Stimulated activated CD4-positive, alpha-beta T cell treated with anti-CD3 and anti-CD28 coated beads, Interleukin-4, amount 100 ng/mL, for 24 hours (primary cell): ENCODE measurements around the gene LPP.
"Not testable (repeated sequence)": the region's sequence is repeated elsewhere in the genome, so short reads cannot be mapped to it uniquely, and the experiment has no call there.

Experiments used
- DNase-seq: peaks from one replicate; pipeline ENCODE4 v3.0.0-alpha.2; 2020

The LPP gene

DNA sequence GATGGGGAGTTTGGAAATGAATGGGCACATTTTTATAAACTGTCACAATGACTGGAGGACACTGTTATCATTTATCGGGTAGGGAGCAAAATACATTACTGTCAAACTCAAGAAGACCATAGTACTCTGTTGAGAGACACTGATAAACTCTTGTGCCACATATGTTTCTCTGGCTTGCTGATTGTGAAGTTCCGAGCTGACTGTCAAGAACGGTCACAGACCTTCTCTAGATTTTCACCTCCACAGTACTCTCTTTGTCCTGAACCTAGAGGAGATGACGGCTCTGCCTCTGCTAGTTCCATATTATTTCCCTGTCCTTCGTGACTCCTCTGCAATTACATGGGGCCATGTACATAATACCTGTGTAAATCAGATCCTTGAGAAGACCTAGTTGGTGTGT lies 451.9 kb downstream of the LPP start:
- no peak for DNase-seq

DNA sequence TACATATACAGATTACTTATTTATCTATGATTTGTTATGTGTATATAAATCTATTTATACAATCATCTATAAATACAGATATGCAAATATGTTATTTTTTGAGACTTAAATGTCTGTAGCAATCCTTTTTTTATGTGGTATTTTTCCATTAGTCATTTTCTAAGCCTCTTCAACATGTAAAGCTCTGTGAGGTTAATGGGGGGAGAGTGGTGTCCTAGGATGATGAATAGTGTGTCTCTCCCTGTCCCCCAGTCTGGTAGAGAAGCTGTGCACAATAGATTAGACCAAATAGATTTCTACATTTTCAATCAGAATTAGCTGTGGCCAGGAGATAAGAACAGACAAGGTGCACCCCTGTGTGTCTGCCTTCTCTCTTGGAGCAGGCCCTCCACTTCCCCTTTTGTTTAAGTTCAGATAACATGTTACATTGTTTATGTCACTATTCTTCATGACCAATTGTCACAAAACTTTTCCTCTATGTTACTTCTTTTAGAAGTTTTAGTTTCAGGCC lies 453.9 kb downstream of the LPP start:
- no peak for DNase-seq

DNA sequence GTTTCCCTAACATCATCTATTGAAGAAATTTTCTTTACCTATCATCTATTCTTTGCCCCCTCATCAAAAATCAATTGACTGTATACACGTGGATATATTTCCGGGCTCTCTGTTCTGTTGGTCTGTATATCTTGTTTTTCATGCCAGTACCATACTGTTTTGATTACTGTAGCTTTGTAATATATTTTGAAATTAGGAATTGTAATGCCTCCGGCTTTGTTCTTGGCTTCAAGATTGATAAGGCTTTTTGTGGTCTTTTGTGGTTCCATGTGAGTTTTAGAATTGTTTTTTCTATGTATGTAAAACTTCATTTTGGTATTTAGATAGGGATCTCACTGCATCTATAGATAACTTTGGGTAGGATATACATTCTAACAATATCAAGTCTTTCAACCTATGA lies 454.4 kb downstream of the LPP start:
- no peak for DNase-seq

DNA sequence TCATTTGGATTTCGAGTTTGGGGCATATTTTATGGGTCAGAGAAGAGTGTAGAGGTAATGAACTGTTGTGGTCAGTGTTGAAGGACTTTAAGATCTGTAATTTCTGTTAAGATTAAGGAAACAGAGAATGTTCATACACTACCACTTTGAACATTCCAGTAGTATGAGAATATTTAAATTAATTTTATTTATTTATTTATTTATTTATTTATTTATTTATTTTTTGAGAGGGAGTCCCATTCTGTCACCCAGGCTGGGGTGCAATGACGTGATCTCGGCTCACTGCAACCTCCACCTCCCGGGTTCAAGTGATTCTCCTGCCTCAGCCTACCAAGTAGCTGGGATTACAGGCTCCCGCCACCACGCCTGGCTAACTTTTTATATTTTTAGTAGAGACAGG lies 459.8 kb downstream of the LPP start:
- not testable (repeated sequence) for DNase-seq

DNA sequence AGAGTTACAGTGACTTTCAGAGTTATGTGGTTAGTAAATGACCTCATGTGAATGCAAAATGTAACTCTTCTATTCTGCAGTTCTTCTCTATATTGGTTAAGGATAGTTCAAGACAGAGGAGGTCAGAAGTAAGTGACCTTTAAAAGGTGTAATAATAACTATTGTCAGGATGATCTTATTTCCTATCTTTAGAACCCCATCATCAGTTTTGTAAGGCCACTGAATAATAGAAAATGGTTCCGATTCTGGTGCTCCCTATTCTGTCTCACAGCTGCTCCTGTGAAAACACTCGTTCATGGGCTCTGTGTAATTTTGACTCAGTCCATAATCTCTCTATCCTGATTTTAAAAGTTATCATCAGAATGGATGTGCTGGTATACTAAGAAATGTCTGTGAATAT lies 463.3 kb downstream of the LPP start:
- DNase-seq: no peak

DNA sequence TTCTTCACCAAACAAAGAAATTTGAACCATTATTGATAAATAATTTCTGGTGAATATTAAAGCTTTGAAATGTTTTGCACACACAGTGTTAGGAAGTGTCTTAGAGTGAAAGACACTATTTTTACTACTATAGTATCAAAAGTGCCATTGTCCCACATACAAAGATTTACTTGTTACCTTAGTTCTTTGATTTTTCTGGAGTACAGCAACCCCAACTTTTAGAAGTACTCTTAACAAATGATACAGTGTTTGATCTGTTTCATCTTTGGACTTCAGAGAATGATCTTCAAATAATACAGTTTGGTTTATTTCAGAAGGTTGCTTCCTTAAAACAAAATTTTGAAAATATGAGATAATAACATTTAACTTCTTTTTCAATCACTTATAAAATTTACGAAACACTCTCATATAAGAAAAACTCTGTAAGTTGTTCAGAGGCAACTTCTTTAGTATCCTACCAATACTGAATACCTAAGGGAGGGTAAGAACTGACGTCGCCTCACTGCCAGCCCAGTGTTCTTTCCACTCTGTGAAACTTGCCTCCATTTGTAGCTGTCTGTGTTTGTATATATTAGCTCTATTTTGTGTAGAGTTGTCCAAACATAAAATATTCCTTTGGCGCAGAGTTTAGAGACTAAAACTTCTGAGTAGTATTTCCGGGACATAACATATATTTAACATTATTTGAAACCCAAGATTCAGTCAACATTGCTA lies 464.2 kb downstream of the LPP start:
- DNase-seq: no peak

DNA sequence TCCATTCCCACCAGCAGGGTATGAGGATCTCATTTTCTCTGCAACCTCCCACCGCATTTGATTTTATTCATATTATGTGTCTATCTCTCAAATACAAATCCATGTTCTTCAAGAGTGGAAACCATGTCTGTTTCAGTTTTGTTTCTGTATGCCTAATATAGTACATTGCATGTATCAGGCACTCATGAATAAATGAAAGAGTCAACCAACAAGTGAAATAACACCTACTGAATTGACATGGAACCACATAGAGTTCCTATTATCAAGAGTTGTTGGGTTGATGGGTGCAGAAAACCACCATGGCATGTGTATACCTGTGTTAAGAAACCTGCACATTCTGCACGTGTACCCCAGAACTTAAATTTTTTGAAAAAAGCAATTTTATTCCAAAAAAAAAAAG lies 466.8 kb downstream of the LPP start:
- no peak for DNase-seq

DNA sequence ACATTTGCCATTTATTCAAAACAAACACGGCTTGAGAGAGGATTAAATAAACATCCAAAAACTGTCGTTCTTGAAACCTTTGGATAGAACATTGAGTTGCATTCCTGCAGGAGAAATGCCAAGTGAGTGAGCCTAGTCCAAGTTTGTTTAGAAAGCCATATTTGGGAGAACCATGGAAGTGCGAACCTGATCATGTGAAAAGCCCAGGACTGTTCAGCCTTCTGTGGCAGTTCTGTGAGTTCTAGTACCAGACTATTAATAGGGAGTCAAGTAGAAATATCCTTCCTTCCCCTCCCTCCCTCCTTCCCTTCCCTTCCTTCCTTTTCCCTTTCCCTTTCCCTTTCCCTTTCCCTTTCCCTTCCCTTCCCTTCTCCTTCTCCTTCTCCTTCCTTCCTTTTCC lies 470.4 kb downstream of the LPP start:
- no peak for DNase-seq

DNA sequence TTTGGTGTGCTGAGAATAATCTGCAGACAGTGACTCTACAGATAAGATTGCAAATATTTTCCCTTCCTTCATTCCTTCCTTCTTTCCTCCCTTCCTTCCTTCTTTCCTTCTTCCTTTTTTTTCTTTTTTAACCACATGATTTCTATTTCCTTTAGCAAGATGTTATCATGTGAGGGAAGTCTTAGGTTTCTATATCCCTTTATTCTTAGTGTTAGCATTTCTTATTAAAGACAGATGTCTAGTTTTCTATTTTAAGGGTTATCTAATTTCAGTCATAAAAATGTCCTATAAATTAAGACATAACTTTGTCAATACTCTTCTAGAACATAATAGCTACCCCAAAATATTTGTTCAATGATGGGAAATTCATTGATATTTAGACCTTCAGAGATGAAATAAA lies 470.9 kb downstream of the LPP start:
- DNase-seq: no peak

DNA sequence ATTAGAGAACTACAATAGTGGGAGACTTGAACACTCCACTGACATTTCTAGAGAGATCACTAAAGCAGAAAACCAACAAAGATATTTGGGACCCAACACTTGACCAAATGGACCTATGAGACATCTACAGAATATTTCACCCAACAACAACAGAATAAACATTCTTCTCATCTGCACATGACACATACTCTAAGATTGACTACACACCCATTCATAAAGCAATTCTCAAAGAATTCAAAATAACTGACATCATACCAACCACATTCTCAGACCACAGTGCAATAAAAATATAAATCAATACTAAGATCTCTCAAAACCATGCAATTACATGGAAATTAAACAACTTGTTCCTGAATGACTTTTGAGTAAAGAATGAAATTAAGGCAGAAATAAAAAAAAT lies 473.7 kb downstream of the LPP start:
- DNase-seq: no peak

DNA sequence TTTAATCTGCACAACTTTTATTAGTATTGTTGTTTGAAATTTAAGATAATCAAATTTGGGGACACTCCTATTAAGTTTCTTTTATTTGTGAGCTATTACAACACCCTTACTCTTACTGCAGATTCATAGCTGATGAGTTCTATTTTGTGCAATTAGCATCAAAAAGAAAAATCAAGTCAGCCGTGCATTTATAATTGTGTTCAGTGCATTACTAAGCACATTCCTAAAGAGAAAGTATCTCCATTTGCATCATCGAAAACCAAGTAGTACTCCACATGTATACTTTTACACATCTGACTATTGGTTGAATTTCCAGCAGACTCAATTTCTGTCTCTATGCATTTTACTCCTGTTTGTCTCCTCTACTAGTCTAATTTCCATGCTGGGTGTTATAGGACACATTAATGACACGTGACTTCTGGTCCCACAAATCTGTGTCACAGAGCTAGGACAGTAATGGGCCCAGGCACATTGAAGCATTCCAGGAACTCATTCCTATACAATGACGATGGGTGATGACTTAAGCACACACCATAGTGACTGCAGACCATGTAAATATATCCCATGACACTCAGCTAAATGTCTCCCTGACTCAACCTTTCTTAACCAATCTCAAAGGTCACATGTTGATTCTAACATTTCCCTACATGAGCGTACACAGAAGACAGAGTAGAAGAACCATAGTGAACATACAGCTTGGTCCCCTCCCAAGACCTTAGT lies 477.5 kb downstream of the LPP start:
- DNase-seq: no peak

DNA sequence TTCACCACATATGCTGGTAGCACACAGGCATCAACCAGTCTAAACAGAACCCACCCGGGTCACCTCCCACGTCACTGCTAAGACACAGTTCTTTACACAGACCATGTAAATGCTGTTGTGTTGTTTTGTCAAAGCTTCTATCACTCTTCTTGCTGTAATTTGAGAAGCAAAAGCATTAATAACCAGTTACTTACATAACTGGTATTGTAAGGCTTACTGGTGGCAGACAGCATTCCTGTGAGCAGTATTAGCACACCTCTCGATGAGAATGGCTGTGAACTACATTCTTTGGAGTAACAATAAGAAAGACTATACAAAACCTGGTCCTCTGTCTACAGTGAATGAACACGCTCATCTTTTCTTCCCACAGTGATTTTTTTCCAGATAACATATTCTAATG lies 479.2 kb downstream of the LPP start:
- DNase-seq: no peak

DNA sequence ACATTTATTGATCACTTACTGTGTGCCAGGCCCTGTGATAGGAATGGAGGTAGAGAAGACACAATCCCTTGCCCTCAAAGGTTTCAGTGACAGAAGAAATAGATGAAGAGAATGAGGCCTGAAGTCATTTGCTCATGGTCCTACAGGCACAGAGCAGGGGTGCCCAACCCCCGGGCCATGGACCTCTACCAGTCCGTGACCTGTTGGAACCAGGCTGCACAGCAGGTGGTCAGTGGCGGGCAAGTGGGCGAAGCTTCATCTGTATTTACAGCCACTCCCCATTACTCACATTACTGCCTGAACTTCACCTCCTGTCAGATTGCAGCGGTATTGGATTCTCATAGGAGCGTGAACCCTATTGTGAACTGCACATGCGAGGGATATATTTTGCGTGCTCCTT lies 480.3 kb downstream of the LPP start:
- no peak for DNase-seq

DNA sequence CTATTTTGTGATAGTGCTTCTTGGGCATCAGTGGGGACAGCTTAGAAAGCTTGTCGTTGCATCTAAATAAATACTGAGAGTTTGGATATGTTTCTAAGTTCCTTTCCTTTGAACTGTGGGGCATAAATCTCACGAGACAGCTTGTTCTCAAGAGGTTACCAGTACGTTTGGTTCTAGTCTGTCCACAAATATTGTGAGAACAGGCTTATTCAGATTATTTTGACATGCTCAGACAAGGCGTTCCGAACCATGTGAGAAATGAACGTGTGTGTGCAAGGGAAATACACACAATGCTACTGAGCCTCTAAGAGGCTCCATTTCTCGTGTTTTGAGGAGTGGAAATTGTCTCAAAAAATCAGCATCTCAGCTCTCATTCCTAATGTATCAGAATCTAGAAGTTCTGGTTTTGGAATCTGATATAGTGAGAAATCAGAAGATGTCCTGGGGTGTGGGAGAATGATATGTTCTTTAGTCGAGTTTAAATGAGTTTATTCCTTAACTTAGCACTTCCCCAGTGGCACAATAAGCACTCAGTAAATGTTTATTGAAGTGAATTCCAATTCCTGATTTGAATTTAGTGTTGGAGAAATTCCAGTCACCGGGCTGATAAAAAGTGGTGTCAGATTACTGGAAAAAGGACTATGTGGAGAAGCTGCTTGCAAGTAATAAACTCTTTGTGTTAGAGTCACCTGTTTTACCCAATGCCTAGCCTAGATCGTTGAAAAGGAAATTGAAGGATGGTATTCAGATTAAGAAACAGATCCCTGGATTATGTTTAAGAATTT lies 481.5 kb downstream of the LPP start:
- DNase-seq: no peak

DNA sequence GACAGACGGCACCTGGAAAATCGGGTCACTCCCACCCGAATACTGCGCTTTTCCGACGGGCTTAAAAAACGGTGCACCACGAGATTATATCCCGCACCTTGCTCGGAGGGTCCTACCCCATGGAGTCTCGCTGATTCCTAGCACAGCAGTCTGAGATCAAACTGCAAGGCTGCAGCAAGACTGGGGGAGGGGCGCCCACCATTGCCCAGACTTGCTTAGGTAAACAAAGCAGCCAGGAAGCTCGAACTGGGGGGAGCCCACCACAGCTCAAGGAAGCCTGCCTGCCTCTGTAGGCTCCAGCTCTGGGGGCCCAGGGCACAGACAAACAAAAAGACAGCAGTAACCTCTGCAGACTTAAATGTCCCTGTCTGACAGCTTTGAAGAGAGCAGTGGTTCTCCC lies 482.3 kb downstream of the LPP start:
- not testable (repeated sequence) for DNase-seq

DNA sequence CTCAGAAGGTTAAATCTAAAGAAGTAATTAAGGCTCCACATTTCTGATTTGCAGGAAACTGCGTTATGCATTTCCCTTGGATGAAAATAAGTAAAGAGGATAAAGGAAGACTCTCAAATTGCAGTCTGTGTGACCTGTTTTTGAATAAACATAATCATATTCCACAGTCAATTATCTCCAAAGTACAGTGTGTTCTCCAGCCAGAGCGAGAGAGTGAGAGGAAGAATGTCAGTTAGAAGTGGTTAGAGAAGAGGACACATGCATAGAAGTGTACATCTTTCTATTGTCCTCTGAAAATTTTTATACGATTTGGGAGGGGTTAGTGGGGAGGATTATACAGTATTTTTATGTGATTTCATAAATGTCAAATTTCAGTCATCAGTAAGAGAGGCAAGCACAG lies 487.1 kb downstream of the LPP start:
- no peak for DNase-seq

DNA sequence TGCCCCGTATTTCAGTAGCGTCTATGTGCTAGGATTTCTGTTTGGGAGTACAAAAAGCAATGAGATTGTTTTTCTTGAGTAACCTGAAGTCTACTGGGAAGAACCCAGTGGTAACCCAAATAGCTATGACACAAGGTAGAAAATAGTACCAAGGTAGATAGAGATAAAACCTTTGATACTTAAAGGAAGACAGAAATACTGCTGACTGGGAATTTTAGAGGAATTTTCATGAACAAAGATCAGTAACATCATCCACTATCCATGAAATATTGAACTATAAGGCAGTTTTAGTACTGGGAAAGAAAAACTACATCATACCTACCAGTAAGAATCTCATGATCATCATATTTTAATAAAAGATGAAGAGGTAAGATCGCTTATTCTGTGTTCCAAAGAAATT lies 489.8 kb downstream of the LPP start:
- no peak for DNase-seq

DNA sequence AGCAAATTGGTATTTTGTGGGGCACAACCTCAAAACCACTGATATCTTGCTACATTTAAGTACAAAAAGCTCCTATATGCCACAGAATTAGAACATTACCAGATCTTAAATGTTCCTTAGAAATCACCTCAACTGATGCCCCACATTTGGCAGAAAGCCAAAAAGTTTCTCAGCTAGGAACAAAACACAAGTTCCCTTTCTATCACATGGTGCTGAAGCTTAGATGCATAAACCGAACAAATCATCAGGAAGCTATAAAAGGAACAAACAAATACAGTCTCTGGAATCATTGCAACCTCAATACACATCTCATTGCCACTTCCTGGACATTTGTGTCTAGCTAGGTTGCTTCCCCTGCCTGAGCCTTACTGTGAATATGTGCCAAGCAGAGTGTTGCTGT lies 492.6 kb downstream of the LPP start:
- DNase-seq: no peak

DNA sequence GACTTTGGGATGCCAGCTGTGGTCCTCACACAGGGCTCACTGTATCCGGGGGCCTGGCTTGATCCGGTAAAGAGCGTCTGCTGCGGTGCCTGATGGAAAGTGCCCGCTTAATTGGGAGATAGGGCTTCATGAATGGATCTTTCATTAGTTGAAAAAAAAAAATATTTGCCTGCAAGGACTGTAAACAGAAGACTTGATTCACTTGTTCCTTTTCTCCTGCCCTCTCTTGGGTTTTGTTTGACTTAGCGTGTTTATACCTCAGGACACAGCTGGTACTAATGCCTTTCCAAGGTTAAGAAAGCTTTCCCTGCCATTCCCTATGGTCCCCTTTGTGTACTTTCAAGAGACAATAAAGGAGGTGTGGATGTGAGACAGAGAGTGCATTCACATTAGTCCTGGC lies 493.3 kb downstream of the LPP start:
- DNase-seq: no peak

DNA sequence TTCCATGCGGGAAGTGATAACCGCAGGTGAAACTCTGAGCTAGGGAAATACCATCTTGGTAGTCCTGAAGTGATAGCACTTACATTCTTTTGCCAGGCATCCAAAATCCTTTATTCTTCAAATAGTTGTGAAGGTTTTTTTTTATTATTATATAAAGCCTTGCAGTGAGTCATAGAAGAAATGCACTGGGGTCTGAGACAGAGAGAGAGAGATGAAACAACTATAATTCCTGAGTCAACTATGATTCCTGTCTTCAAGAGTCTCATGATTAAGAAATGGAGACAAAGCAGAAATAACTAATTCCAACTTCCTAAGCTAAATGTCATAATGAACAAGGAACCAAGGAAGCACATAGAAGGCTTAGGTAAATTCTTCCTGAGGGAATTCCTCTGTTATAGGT lies 495.6 kb downstream of the LPP start:
- DNase-seq: no peak

DNA sequence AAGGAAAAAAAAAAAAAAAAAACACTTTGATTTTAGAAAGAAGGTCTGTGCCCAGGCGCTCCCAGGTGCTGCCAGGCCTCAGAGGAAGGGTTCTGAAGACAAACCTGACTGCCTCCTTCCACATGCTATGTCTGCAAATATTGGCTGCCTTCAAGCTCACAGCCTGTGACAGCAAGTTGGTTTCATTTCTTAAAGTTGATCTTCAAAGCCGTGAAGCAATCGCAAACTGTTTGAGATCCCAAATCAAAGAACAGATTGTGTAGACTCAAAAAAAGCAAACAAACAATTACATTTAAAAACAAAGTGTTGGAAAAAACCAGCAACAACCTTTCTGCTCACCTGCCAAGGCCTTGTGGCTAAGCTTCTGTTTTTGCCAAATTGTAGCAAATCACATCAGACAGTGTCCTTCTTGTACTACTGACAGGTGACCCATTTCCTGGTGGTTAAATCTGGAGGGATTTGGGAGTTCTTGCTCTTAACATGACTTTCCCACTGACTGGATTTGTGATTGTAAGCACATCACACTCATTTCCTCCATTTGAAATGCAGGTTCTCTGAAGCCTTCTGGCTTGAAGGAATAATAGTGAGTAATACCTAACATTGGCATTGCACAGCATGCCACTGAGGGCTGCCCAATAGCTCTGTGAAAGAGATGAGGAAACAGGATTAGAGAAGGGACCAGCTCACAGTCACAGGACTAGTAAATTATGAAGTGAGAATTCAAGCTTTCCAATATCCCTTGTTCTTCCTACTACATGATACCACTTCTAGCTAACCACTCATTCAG lies 502.4 kb downstream of the LPP start:
- no peak for DNase-seq

DNA sequence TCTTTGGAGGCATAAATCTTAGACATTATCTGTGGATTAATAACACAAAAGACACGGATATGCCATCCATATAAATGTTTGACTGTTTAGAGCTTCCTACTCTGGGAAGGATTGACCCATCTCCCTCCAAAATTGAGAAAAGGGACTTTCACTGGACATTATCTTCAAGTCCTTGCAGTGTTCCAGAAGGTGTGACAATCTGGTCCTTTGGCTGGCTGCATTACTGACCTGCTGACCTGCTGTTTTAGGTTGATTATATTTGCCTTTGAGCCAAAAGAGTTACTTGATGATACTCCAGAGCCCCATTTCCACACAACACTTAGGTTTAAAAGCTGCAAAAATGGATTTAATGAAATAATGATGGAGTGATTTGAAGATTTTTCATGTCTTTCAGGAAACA lies 504.6 kb downstream of the LPP start:
- no peak for DNase-seq

DNA sequence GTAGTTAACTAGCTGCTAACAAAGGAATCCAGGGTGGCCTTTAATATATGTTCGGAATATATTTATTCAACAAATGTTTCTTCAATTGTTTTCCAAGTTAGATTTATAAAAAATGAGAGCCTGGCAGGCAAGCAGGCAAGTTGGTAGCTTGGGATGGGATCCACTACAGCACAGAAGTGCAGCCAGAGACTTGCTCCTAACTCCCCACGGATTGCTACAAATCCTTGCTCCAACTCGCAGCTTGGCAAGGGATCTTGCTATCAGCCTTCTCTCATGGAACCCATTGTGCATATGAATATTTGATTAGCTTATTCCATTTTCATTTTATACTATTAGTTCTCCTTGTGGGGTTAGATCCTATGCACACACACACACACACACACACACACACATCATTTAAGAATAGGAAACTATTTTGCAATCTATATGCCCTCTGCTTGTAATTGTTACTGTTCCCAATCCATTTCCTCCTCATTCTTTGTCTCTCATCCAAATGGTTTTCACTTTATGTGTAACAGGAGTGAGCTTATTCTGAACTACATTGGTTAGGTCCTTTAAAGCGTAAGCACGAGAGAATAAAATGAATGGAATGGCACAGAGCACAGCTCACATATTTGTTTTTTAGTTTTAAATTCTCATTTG lies 505.6 kb downstream of the LPP start:
- no peak for DNase-seq
